Right renal pelvis (tissue), 4 donors: ENCODE data around the gene MAPK10. TPM values are rescaled to one million over a fixed set of nuclear protein-coding genes. Genes with fewer than 3 reads are reported as not detected.

Source experiments
- DNase-seq, 4 donors: peaks; one replicate each; pipeline ENCODE4 v3.0.0-alpha.2; 2013; ENCODE audit warnings: low read depth in 4 of 4, low spot score in 3 of 4, missing footprints in 1 of 4
- polyA plus RNA-seq, 4 donors: library from polyadenylated mRNA; unstranded; fragments of 120-200 nt; gene quantifications; one replicate each; pipeline ENCODE4 v1.2.1, GENCODE V29; 2013; ENCODE audit not compliant: insufficient read length in 4 of 4

The MAPK10 gene
- polyA plus RNA-seq, 4 donors: 50.7 to 66.0 (median 62.6) TPM

GRCh38 chr4:86280246-86280645 lies 79.6 kb downstream of the MAPK10 start:
- DNase-seq: no peak

- no peak for DNase-seq
Measured at GRCh38 chr4:86279293-86279960, 80.4 kb downstream of the MAPK10 start.

GRCh38 chr4:86278126-86278525 lies 81.7 kb downstream of the MAPK10 start:
- DNase-seq: no peak

DNA sequence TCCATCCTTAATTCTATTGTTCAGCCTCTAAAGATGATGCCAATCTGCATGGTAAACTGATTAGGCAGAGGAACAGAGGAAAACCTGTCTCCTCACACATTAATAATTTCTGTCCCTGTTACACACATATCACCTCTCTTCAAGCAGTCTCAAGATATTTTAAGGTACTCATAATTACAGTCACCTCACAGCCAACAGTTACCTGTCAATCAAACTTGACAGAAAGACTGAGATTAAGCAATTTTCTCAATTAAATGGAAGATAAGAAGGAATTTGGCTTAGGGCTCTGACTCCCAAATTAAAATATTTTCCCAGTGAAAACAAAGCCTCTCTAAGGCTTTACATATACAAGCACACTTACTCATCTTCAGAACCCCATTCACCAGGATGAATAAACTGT lies 85.2 kb downstream of the MAPK10 start:
- no peak for DNase-seq

- DNase-seq: no peak
Measured at GRCh38 chr4:86272669-86273068, 87.2 kb downstream of the MAPK10 start.

- no peak for DNase-seq
Measured at GRCh38 chr4:86271057-86271456, 88.8 kb downstream of the MAPK10 start.

- no peak for DNase-seq
Measured at GRCh38 chr4:86269354-86269753, 90.5 kb downstream of the MAPK10 start.

- DNase-seq: no peak
Measured at GRCh38 chr4:86264241-86264640, 95.6 kb downstream of the MAPK10 start.

DNA sequence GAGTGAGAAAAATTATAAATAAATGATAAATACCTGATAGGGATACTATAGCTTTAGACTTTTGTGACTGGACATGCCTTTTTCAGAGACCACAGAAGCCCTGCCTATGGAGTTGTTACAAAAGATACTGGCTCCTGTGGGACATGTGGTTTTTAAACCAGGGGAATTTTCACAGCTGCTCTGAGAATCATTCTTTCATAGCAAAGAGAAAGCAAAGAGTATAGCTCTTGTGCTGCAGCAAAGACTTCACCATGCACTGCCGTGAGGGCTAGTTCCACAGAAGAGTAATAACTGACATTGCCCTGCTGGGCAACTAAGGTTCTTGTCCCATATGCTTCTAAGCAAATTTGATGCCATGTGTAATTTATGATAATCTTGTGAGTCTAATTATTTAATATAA lies 98.2 kb downstream of the MAPK10 start:
- no peak for DNase-seq

GRCh38 chr4:86256086-86256485 lies 103.8 kb downstream of the MAPK10 start:
- DNase-seq: no peak

- DNase-seq: no peak
Measured at GRCh38 chr4:86250619-86251018, 109.2 kb downstream of the MAPK10 start.

GRCh38 chr4:86250006-86250405 lies 109.8 kb downstream of the MAPK10 start:
- DNase-seq: no peak

DNA sequence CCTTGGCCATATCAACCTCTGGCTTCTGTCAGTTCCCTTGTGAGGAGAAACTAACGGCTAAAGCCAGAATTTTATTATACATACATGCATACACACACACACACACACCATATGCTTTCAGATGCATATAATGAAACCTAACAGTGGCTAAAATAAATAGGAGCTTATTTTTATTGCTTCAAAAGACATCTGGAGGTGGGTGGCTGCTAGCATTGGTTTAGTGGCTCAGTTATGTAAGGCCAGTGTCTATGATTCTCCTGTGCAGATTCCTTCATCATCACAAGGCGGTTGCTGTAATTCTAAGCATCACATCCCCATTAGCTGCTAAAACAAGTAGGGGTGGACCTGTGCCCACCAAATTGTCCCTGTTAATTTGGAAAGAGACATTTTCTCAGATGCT lies 110.8 kb downstream of the MAPK10 start:
- DNase-seq: no peak

GRCh38 chr4:86247906-86248305 lies 111.9 kb downstream of the MAPK10 start:
- DNase-seq: no peak

GRCh38 chr4:86247320-86247719 lies 112.5 kb downstream of the MAPK10 start:
- no peak for DNase-seq

DNA sequence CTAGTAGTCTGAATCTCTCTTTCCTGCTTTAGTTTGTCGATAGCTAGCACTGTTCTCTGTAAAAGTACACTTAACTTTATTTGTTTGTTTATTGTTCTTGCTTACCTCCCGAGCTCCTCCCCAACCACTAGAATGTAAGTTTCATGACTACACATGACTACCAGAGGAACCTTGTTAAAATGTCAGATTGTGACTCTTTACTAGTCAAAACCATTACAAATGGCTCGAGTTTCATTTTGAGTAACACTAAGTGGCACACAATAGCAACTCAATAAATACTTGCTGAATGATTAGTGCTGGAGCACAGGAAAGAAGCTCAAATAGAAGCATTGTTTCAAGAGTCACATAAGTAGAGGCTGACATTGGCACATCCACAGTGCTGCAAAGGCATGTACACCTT lies 116.1 kb downstream of the MAPK10 start:
- DNase-seq: no peak

DNA sequence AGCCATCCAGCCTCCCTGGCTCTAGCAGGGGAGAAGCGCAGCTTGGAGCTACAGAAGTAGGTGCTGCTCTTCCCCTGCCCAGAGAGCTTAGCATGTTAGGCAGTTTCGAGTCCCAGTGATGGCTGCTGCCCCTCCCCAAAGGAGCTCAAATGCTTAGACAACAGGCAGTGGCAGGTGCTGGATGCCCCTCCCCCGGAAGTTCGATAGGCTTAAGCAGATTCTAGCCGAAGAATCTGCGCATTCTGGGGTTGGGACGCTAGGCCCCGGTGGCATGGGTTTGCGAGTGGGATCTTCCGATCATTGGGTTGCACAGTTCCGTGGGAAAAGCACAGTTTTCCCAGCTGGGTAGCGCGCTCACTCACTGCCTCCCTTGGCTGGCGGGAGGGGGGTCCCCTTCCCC lies 117.2 kb downstream of the MAPK10 start:
- DNase-seq: no peak

- no peak for DNase-seq
Measured at GRCh38 chr4:86235549-86235948, 124.3 kb downstream of the MAPK10 start.

DNA sequence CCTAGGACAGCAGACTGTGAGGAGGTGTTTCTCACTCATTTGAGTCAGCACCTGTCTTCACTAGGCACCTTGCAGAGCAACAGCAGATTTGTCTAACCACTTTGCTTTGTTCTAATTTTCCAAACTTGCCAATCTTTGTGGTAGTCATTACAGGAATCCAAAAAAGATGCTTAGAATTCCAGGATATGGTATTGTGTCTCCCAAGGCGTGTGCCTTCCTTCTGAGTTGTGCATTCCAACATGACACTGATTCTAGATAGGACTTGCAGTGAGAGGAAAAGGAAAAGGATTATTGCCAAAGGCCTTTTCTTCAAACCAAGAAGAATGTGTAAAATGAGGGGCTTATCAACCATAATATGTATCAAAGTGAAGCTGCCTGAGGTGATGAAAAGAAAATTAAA lies 126.2 kb downstream of the MAPK10 start:
- DNase-seq: no peak

DNA sequence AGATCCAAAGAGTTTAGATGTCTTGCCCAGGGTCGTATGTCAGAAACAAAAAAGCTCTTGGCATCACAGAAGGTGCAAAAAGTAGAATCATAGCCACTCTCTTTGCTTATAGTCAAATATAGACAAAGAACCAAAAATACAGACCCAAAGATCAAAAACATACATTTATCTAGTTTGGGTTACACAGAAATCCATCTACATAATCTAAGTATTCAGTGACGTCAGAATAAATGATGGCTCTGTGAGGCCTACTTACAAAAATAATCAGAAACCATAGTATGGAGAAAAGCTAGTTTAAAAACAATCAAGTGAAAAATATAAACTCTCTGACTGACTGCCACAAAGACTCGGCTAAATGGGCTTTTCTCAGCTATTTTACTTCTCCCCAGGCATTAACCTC lies 126.8 kb downstream of the MAPK10 start:
- no peak for DNase-seq

- DNase-seq: no peak
Measured at GRCh38 chr4:86223472-86223871, 136.4 kb downstream of the MAPK10 start.

DNA sequence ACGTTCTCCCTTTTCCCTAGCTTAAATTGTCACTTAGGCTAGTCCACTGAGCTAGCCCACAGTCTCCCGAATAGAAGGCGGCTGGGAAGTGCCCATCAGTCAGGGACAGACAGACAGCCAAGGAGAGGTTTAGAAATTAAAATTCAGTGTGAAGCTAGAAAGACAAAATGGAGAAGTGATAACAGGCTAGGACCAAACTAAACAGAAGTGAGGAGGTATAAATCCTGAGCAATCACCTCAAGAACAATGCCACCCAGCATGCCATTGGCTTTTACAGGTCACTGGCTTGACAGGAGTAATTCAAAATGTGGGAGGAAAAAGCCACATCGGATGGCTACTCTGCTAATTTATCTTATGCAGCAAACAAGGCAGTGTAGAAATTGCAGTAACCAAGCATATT lies 138.9 kb downstream of the MAPK10 start:
- DNase-seq: no peak

GRCh38 chr4:86220121-86220520 lies 139.7 kb downstream of the MAPK10 start:
- DNase-seq: no peak
